Ureter (tissue), 1 donor: ENCODE data around the gene GHR. TPM values are rescaled to one million over a fixed set of nuclear protein-coding genes. Genes with fewer than 3 reads are reported as not detected.

Experiments
- DNase-seq: peaks from one replicate; pipeline ENCODE4 v3.0.0-alpha.2; 2020; ENCODE audit warnings: low spot score
- total RNA-seq: library from RNA; stranded (reverse); gene quantifications from one replicate; pipeline ENCODE4 v1.2.4, GENCODE V29; 2023
- donor health status: DM: yes; HTN: yes; CAD: no.

GHR gene
- total RNA-seq, 1 donor from 2014 or later: 3.6 TPM

DNA sequence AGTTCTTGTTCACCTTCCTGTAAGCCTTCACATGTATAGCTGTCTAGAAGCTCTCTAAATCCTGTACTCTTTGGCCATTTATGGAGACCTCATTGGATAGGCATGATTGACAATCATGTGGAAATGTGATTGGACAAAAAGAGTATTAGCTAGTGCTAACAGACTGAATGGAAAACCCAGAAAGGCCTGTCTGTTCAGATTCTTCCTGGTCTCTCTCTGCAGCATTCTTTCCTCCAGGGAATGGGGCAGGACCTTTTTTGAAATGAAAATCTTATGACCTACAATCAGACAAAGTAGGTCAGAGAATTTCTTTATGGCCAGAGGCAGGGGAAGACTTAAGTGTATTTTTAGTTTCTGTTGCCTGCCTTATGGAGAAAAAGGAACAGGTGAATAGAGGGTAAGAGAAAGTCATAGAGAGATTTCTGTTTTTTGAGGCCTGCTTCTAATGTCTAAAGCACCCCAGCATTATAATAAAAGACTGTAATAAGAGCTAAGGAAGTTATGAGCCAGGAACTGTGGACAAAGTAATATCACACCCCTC lies 181.0 kb downstream of the GHR start:
- no peak for DNase-seq

DNA sequence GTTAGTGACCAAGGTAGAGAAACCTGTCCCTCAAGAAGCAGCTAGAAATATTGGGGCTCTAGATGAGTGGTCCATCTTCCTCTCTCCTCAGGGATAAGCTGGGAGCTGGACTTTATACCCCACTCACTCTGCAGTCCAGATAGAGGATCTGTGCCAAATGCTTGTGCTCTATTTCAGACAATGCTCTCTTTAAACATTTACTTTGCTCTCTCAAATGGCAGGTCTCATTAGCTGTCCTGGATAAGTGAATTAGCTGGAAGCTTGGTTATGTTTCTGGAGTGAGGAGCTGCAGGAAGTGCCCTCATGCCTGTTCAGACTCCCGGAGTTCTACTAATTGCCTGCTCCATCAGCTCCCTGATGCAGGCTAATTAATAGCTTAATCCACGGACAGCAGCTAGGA lies 182.3 kb downstream of the GHR start:
- DNase-seq: no peak

DNA sequence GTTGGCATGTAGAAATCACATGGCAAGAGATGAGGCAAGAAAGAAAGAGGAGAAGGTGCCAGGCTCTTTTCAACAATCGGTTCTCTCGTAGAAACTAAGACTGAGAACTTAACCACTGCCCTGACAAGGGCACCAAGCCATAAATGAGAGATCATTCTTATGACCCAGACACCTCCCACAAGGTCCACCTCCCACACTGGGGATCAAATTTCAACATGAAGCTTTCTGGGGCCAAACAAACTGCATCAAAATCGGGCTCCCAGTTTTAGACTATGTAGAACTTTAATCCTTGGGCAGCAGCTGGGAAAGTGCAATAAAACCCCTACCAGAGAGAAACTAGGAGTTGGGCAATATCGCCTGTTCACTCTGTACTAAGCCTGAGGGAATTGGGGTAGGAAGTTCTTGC lies 183.2 kb downstream of the GHR start:
- DNase-seq: no peak

DNA sequence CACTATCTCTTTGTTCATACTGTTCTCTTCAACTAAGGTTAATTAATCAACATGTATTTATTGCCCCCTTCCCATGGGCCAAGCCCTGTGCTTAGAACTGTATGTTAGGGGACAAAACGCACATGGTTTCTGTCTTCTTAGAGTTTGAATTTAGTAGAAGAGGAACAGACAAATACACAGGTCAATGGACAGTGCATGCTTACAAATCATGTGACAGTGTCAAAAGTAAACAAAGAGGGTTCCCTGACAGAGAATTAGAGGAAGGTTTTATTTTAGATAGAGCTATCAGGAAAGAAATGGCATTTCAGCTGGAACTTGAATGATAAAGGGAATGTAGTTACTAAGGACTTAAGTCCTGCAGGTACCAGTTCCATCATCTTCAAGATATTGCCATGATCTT lies 188.2 kb downstream of the GHR start:
- no peak for DNase-seq

DNA sequence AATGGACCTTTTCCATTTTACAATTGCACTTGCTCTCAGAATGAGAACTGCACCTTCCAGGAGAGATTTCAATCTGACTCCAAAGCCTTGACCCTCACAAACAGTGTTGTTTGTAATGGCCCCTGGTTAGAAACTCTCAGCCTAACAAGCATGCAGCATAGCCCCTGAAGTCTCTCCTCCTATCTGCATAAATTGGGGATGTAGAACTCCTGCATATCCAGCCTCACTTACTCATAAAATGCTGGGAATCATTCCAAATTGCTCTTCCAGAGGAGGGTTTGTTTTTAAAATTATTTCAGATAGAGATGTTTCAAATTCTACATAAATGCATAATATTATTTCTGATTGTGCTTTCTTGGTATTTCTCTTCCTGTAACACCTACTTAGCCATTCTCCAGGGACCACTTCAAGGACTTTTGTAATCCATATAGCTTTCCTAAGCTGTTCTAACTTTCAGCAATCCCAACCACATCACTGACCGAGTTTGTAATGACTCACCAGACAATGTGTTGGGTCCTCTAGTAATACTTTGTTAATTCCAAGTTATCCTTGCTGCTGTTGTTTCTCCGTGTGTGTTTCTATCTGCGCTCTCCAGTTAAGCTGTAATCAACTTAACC lies 189.6 kb downstream of the GHR start:
- DNase-seq: no peak

DNA sequence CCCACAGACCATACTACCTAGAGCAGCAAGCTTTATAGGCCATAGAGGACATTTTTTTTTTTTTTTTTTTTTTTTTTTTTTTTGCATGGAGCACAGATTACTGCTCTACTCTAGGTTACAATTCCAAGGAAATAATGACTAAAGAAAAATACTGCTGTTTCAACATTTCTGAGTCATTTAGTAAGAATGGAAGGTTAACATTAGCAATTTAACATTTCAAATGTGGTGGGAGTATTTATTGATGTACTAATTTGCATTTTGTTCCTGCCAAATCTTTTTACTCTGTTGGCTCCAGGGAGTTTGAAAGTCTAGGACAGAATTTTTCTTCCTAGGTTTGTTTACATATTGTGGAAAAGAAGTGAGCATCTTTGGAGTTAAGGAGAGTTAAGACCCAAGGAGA lies 191.3 kb downstream of the GHR start:
- DNase-seq: no peak

DNA sequence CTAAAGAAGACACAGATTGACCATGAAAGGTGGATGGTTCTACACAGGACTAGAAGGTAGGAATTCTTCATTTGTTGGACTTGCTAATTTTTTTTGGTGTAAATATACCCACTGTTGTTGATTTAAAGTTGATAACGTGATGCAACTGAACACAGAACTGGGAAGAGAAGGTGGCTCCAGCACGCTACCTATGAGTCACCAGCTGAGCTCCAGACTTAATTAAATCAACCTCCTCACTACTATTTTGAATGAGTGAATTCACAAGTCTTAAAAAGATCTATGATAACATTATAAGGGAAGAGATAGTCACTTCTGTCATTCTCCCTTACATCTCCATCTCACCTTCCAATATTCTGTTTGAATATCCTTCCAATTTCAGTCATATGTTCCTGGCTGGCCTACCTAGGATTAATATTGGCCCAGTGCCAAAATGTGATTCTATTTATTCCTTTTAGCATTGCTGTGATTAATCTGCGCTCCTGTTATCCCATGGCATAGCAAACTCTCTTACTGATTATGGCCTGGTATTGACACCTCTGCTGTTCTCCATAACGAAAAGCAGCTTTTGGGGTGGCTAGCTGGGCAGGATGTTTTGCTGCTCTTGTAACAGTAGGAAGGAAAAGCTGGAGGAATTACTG lies 197.5 kb downstream of the GHR start:
- DNase-seq: no peak

DNA sequence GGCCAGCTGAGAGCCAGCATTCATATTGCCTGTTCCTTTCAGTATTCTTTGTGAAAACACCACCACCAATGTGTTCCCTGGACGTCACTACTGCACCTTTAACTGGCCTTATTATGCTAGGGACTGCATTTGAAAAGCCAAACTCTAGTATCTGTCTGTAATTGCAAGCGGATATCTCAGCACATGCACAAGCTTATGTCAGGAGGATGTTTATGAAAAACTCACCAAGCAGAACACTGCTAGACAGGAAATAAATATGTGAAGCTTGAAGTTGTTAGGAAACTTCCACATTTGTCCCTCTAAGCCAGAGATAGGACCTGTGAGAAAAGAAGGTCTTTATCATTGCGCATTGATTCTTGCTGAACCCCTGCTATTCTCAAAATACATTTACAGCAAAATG lies 198.0 kb downstream of the GHR start:
- no peak for DNase-seq

DNA sequence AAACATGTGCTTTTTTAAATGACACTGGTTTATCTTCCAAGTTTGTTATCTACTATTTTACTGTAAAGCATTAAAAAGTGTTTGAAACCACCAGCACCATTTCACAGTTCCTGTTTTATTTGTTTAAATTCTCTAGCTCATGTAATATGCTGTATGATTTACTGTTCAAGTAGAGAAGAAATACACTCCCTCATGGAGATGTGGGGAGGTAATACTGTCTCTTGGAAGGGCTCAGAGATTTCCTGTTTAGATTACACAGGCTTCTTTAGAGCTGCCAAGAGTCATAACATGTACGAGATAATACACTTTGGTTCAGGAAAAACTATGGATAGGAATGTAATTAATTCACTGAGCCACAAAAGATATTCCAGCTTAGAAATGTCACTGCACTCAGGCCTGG lies 198.4 kb downstream of the GHR start:
- no peak for DNase-seq

DNA sequence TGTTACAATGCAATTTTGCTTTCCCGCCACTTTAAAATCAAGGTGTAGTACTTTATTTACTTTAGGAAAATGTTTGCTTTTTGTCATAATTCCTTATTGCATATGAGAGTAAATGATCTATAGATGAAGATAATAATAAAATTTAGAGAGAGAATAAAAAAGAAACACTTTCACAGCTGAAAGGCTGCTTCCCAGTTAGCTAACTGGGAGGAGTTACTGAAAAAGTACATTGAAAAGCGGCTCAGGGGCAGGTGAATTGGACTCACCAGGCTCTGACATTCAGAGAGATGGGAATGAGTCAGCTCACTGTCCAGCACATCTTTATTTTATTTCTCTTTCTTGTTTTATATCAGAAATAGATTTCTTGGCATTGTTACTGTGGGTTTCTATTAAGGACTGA lies 201.7 kb downstream of the GHR start:
- no peak for DNase-seq

DNA sequence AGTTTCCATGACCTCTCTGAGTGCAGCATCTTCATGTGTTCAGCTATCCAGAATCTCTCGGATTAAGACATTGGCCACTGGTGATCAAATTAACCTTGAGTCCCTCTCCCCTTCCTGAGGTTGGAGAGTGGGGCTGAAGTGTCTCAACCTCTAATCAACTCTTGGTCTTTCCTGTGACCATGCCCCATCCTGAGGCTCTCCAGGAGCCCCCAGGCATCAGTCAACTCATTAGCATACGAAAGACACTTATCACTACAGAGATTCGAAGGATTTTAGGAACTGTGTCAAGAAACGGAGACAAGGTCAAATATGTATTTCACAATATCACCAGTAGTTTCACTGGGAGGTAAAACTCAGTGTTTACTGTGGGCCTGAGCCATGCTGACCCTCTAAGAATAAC lies 203.2 kb downstream of the GHR start:
- DNase-seq: no peak

DNA sequence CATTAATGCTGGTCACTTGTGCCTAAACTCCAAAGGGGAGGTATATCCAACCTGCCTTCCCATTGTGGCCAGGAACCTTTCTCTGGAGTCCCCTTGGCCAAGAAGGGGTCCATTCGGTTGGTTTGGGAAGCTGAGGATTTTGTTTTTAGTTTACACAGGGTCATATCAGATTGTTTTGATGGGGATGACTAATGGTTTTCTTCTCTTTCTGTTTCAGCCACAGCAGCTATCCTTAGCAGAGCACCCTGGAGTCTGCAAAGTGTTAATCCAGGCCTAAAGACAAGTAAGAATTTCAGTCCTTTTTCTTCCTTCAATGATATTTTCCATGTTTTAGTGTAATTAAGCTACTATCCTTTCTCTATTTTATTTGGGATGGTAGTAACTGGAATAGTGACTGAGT lies 205.6 kb downstream of the GHR start:
- DNase-seq: no peak

DNA sequence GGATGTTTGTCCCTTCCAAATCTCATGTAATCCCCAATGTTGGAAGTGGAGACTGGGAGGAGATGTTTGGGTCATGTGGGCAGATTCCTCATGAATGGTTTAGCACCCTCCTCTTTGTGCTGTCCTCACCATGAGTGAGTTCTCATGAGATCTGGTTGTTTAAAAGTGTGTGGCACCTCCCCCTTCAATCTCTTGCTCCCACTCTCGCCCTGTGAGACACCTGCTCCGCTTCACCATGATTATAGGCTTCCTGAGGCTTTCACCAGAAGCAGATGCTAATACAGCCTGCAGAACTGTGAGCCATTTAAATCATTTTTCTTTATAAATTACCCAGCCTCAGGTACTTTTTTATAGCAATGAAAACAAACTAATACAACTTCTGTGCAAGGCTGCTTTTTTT lies 206.0 kb downstream of the GHR start:
- DNase-seq: no peak

DNA sequence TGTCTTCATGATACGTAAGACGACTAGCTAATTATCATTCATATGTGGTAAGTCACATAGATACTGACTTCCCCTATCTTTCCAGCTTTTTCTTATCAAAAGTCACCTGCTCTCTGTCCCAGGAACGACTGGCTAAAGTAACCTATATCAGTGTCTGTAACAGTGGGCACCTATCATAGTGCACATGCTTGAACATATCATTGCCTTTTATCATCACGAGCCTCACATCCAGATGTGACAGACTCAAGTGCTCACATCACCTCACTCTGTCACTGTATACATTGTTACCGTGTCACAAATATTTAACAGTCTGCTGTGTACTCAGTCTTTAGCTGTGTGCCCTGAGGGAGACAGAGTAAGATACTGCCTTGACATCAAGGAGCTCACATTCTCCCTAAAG lies 208.0 kb downstream of the GHR start:
- DNase-seq: no peak

DNA sequence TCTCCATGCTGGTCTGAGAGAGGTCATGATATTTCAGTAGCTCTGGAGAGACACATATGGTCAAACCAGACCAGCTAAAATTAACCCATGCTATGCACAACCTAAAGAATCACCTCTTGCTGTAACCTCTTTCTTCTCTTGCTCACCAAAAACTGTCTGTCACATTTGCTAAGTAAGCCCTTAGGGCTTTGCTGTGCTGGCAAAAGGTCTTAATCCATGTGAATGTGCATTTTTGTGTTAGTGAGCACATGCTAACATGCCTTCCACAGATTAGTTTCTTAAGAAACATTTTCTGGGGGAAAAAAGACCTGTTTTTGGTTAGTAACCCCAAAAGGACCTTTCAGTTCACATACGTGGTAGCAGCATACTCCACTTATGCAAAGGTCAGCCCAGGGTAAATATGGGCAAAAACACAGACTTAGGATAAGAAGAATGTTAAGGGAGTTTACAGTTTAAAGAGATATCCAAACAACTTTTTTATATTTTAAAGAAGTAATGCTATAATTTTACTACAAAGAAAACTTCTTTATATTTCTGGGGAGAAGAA lies 209.2 kb downstream of the GHR start:
- no peak for DNase-seq

DNA sequence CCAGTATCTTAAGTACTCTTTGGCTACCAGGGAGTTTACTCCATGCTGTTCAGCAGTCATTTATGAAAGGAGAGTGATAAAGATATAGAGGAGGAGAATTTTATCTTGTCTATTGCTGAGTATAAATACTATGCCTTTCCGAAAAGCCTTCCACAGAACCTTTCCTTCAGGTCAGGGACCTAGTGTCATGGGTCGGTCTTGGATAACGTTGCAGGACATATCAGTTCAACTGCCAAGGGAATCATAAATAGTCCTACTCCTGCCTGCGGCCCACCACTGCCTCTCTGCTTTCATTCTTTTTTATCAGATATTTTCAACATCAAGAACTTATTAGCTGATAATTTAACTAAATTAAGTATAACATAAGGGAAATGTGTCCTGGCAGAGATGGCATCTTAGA lies 211.3 kb downstream of the GHR start:
- DNase-seq: no peak

DNA sequence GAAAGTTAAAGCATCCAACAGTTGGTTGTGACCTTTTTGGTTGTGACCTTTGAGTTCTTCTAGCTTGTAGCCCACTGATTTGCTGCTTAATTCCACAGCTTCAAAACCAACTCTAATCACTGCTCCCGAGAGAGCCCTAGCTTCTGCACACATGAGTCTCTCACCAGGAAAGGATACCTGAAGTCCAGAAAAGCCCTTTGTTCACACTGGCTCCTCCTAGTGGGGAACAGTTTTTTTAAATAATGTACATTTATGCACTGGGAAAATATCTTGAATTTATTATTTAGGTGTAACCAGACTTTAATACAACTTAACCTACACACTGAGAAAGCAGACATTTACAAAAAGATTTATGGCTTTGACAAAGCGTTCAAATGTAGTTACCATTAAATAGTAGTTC lies 213.2 kb downstream of the GHR start:
- no peak for DNase-seq

DNA sequence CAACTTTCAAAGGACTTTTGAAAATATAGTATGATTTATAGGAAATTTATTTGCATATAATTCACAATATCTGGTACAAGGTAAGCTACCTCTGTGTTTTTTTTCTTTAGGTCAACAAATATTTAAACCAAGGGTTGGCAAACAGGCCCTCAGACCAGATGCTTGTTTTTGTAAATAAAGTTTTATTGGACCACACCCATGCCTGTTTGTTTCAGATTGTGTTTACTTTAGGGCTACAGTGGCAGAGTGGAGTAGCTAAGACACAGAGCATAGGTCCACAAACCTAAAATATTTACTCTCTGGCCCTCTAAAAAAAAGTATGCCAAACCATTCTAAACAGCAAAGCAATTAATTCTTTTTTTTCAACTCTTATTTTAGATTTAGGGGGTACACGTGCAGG lies 213.7 kb downstream of the GHR start:
- DNase-seq: no peak

DNA sequence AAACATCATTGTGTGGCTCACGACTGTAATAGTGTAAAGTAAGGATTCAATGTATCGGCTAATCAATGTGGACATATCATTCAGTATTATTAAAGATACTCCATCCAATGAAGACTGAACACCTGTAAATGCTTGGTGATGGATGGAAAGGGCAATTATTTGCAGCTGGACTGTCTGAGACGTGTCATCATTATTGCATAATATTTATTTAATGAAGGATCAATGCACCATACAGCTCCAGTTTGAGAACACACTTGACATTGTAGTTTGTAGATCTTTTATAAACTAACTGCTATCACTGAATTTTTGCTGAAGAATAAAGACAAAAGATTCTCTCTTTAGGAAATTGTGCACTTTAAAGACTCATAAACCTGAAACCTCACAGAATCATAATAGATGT lies 215.7 kb downstream of the GHR start:
- DNase-seq: no peak

DNA sequence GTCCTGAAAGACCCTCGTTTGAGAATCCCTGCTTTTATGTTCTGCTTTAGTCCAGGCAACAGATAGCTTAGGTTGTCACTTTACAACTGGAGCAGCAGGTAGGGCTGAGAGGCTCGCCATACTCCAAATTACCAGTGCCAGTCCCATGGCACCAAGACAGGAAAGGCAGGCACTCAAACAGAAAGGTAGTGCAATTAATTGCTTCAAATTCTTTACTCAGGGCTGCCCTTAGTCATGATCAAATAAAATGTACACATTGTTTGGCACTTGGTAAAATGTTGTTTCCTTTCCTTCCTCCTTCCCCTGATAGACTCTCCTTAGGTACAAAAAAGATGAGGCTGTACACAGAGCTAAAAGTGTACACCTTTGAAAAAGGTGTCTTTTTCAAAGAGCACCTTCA lies 217.6 kb downstream of the GHR start:
- DNase-seq: no peak

DNA sequence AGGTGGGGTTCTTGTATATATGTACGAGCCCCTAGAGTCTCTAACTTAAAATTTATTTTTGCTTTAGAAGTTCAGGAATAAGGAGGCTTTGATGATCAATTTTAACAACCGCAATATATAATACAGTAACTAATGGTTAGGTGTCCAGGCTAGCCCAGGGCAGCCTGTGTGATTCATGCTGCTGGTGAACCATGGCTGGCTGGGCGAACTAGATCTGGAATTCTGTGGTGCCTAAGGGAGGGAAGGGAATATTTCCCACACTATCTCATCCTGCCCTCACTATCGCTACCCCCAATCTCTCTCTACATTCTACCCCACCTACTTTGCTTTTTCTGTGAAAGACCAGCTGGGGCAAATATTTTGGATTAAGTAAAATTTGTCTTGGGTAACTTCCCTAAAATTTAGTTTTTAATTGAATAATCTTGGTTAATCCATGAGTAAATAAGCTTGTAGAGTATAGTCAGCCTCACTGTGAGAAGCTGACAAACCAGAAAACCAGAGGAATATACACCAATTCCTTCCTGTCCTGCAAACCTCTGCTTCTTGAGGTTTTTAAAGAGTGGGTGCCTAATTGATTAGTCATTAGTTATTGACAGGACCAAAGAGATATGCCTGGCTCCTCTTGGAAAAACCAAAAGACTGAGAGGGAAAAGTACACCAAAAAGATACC lies 218.2 kb downstream of the GHR start:
- DNase-seq: no peak

DNA sequence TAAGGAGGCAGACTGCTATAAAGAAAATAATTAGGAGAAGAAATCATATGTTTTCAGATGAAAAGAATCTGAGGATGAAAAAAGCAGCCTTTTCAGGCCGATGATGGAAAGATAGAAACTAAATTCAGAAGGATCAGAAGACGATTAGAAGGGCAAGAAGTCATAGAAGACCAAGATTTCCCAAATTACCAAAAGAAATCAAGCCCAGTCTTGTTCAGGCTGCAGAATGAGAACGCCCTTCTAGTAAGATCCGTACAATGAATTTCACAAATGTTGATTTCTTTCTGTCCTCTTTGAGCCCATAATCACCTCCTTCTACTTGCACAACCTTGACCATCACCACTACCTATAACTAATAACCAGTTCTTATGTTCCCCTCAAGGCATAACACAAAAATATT lies 218.8 kb downstream of the GHR start:
- DNase-seq: no peak

DNA sequence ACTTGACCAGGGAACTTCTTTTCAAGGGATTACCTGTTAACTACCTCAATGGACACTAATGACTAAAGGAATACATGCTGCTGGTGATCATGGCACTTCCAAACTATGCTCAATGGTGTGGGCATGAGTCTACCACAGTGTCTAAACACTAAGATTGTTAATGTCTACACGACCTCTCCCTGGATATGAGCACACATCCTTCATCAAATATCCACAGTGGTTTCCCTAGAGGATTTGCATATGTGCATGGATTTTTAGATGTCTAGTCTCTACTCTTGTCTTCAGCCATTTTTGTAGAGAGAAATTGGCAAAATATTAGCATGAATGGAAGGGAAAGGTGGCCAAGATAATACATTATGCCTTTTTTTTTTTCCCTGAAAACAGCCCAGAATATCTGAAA lies 220.1 kb downstream of the GHR start:
- no peak for DNase-seq
